K562 (cell line): ENCODE measurements around the gene TRAPPC4. TPM values are rescaled to one million over a fixed set of nuclear protein-coding genes. Genes with fewer than 3 reads are reported as not detected.

Experiments
- ATAC-seq: fragments of 200-7000 bp; cut with Tn5 transposase; 3 replicates; pipeline ENCODE4 v1.9.1; 2020; ENCODE audit warnings: moderate library complexity
- BruUV-seq: library from RNA; stranded (reverse); fragments of 400-500 nt; replicated peaks from 2 replicates; lab custom pipeline; 2021; lab: Mats Ljungman, UMichigan
- CTCF ChIA-PET: fragments of 300-600 bp; formaldehyde crosslinking; extraction: SDS; loops from one replicate; lab custom pipeline; 2021; ENCODE audit warnings: low intra/inter-chr PET ratio; lab: Yijun Ruan, JAX
- POLR2A ChIA-PET: fragments of 300-600, 350-650 bp; sonication (Branson Sonifier 250); formaldehyde crosslinking; extraction: SDS; loops from one replicate; lab custom pipeline; 2021; ENCODE audit warnings: antibody characterized with exemption, inconsistent platforms; lab: Yijun Ruan, JAX
- DNase-seq, 4 experiments: peaks; one replicate each; pipeline versions ENCODE4 v3.0.0 to v3.0.0-alpha.2; 2011 to 2018; ENCODE audit warnings: low spot score in 3 of 4, mixed read lengths in 3 of 4; ENCODE audit errors: extremely low read depth in 1 of 4
- FAIRE-seq: peaks from 2 replicates; lab custom pipeline; 2011; peaks lifted over from hg19 to GRCh38; lab: Jason Lieb, UNC
- H2AFZ ChIP-seq: 2 replicates; pipeline ENCODE4 v1.6.0; 2011; ENCODE audit warnings: low read depth, low read length, control low read depth, inconsistent platforms
- H3K27ac ChIP-seq: fragments of 200-600 bp; 3 replicates; pipeline ENCODE4 v1.8.0; 2011; ENCODE audit warnings: low read depth, mild to moderate bottlenecking, control low read depth, inconsistent platforms, low read length, moderate library complexity, mixed read lengths; ENCODE audit errors: extremely low read depth
- H3K27me3 ChIP-seq, 2 experiments: fragments of 300-600 bp in 1 of 2; 2 replicates in 1 of 2; 3 replicates in 1 of 2; pipeline versions ENCODE4 v1.6.0 to v1.8.0; 2011; ENCODE audit warnings: inconsistent platforms in 2 of 2, low read length in 2 of 2, mild to moderate bottlenecking in 1 of 2, mixed read lengths in 1 of 2, moderate library complexity in 1 of 2; ENCODE audit not compliant: control insufficient read depth in 2 of 2, insufficient read depth in 2 of 2
- H3K36me3 ChIP-seq: fragments of 300-600 bp; 3 replicates; pipeline ENCODE4 v1.8.0; 2011; ENCODE audit warnings: mild to moderate bottlenecking, low read length, inconsistent platforms; ENCODE audit not compliant: control insufficient read depth, insufficient read depth
- H3K4me1 ChIP-seq, 2 experiments: fragments of 200-600 bp in 1 of 2; replicated peaks in 1 of 2; 2 replicates in 1 of 2; 3 replicates in 1 of 2; pipeline versions ENCODE4 v1.5.1 to v1.8.0; 2011; ENCODE audit warnings: inconsistent platforms in 2 of 2, low read length in 2 of 2, mild to moderate bottlenecking in 1 of 2, mixed read lengths in 1 of 2, moderate library complexity in 1 of 2; ENCODE audit not compliant: control insufficient read depth in 2 of 2, insufficient read depth in 2 of 2
- H3K4me2 ChIP-seq: 2 replicates; pipeline ENCODE4 v1.6.1; 2011; ENCODE audit warnings: low read length, control low read depth, inconsistent platforms, mixed read lengths; ENCODE audit not compliant: insufficient read depth
- H3K4me3 ChIP-seq: fragments of 200-600 bp; sonication (generic), shearing (Covaris generic); 2 replicates; pipeline ENCODE4 v1.5.1; 2016; ENCODE audit warnings: control low read depth, inconsistent platforms
- H3K79me2 ChIP-seq: fragments of 200-600 bp; 3 replicates; pipeline ENCODE4 v1.8.0; 2011; ENCODE audit warnings: low read length, inconsistent platforms; ENCODE audit not compliant: control insufficient read depth, insufficient read depth
- H3K9ac ChIP-seq, 2 experiments: 2 replicates each; pipeline versions ENCODE4 v1.6.0 to v1.6.1; 2011; ENCODE audit warnings: low read depth in 2 of 2, low read length in 2 of 2, control low read depth in 1 of 2, inconsistent platforms in 1 of 2, mild to moderate bottlenecking in 1 of 2, mixed read lengths in 1 of 2; ENCODE audit not compliant: insufficient read depth in 1 of 2
- H3K9me1 ChIP-seq: one replicate; pipeline ENCODE4 v1.6.0; 2011; ENCODE audit warnings: inconsistent platforms, mild to moderate bottlenecking, low read length, moderate library complexity; ENCODE audit not compliant: control insufficient read depth, insufficient read depth
- H3K9me3 ChIP-seq: replicated peaks from 2 replicates; pipeline ENCODE4 v1.5.1; 2011; ENCODE audit warnings: low read depth, low read length, inconsistent platforms; ENCODE audit not compliant: control insufficient read depth, insufficient read depth
- H4K20me1 ChIP-seq: replicated peaks from 2 replicates; pipeline ENCODE4 v1.6.1; 2011; ENCODE audit warnings: low read length, inconsistent platforms, mixed read lengths; ENCODE audit not compliant: control insufficient read depth, insufficient read depth
- CBFB ChIP-seq: sonication (generic); formaldehyde crosslinking; IDR thresholded peaks from 2 replicates; pipeline ENCODE4 v1.4.0; 2020; ENCODE audit warnings: mild to moderate bottlenecking, missing genetic modification reagents
- KLF13 ChIP-seq: fragments of 450-650 bp; IDR thresholded peaks from 2 replicates; pipeline ENCODE4 v1.6.1; 2016; ENCODE audit warnings: missing genetic modification characterization, low read depth, mild to moderate bottlenecking, missing compliant biosample characterization, moderate library complexity, borderline replicate concordance
- LARP7 ChIP-seq: fragments of 450-650 bp; IDR thresholded peaks from 2 replicates; pipeline ENCODE4 v1.6.1; 2016
- RBM25 ChIP-seq: fragments of 200-400 bp; formaldehyde crosslinking; IDR thresholded peaks from 2 replicates; pipeline ENCODE4 v1.6.1; 2018; ENCODE audit warnings: low read length, low read depth, moderate library complexity; ENCODE audit not compliant: severe bottlenecking
- TBP ChIP-seq: optimal IDR thresholded peaks from 2 replicates; pipeline ENCODE3; 2011; ENCODE audit warnings: low read depth, low read length, improper control_type of control experiment
- XRCC5 ChIP-seq: fragments of 200-400 bp; formaldehyde crosslinking; IDR thresholded peaks from 2 replicates; pipeline ENCODE4 v1.6.1; 2017; ENCODE audit warnings: low read depth, mild to moderate bottlenecking, low read length
- ZBTB7A ChIP-seq: IDR thresholded peaks from 2 replicates; pipeline ENCODE4 v1.6.1; 2011; ENCODE audit warnings: low read depth, mild to moderate bottlenecking, low read length, moderate library complexity, borderline replicate concordance; ENCODE audit not compliant: control insufficient read depth
- ZFX ChIP-seq: sonication (generic); formaldehyde crosslinking; IDR thresholded peaks from 2 replicates; pipeline ENCODE4 v1.8.0; 2022; ENCODE audit warnings: mild to moderate bottlenecking, missing genetic modification reagents, moderate library complexity
- ZNF133 ChIP-seq: fragments of 250-450 bp; sonication (Bioruptor Pico); IDR thresholded peaks from 2 replicates; pipeline ENCODE4 v1.4.0; 2020; ENCODE audit warnings: mild to moderate bottlenecking
- ZNF197 ChIP-seq: fragments of 200-800 bp; sonication (Bioruptor generic); IDR thresholded peaks from 2 replicates; pipeline ENCODE4 v1.6.1; 2016; ENCODE audit warnings: low read depth, missing genetic modification characterization, missing compliant biosample characterization
- ZNF23 ChIP-seq: fragments of 250-450 bp; sonication (Bioruptor Pico); IDR thresholded peaks from 2 replicates; pipeline ENCODE4 v1.4.0; 2020; ENCODE audit warnings: mild to moderate bottlenecking
- ZNF766 ChIP-seq: fragments of 200-800 bp; sonication (Bioruptor generic); conservative IDR thresholded peaks from 2 replicates; pipeline ENCODE4 v1.6.1; 2016; ENCODE audit warnings: missing genetic modification characterization, missing compliant biosample characterization
- ZNF780A ChIP-seq: fragments of 250-450 bp; sonication (Bioruptor Pico); IDR thresholded peaks from 2 replicates; pipeline ENCODE4 v1.5.0; 2021; ENCODE audit warnings: mild to moderate bottlenecking
- WGBS: fragments of 100-300 bp; shearing (Covaris generic); methylation state at CpG from one replicate; pipeline ENCODE4 v1.1.6; 2016; ENCODE audit warnings: low coverage, mixed read lengths; ENCODE audit not compliant: insufficient coverage; ENCODE audit errors: missing lambda C conversion rate; 5-methylcytosine and 5-hydroxymethylcytosine counted together
- in situ Hi-C: fragments of 300-500 bp; cut with MboI; formaldehyde crosslinking; loops from 4 replicates; pipeline ENCODE4 v1.15.0; 2018; ENCODE audit warnings: inconsistent platforms, mixed read lengths
- intact Hi-C: fragments of 100-400 bp; cut with micrococcal nuclease; formaldehyde crosslinking; loops from 2 replicates; pipeline ENCODE4 v1.14.2; 2022
- polyA plus RNA-seq, 8 experiments: library from polyadenylated mRNA; depleted of rRNA in 4 of 8; stranded (reverse) in 5 of 8; unstranded in 3 of 8; fragments of >200 nt; fragmentation: Nextera tagmentation in 2 of 8; fragmentation: Illumina TruSeq in 1 of 8; extraction: Ambion mirVana in 2 of 8; extraction: Trizol in 1 of 8; gene quantifications; 2 replicates each; pipeline versions ENCODE4 v1.2.1 to v1.2.3, GENCODE V29; 2011 to 2014; ENCODE audit warnings: inconsistent platforms in 1 of 8, missing spikeins in 1 of 8
- total RNA-seq, 7 experiments: library from RNA; depleted of rRNA in 6 of 7; stranded (reverse); fragments of >200 nt in 6 of 7; fragmentation: Illumina TruSeq in 2 of 7; extraction: Trizol in 2 of 7; gene quantifications; 2 replicates each; pipeline versions ENCODE4 v1.2.1 to v1.2.3, GENCODE V29; 2011 to 2021; ENCODE audit warnings: low replicate concordance in 1 of 7
- TF ChIP-seq, protein P1 (sequence below): fragments of 150-350 bp; IDR thresholded peaks from 2 replicates; pipeline ENCODE4 v1.6.1; 2014; ENCODE audit warnings: low read depth, mild to moderate bottlenecking, low read length, borderline replicate concordance
- TF ChIP-seq, protein P2 (sequence below): fragments of 250-450 bp; sonication (Bioruptor Pico); IDR thresholded peaks from 2 replicates; pipeline ENCODE4 v1.6.1; 2021; ENCODE audit warnings: mild to moderate bottlenecking
- TF ChIP-seq, protein P3 (sequence below): fragments of 450-650 bp; formaldehyde crosslinking; IDR thresholded peaks from 2 replicates; pipeline ENCODE4 v1.4.0; 2020; ENCODE audit warnings: mild to moderate bottlenecking, mixed read lengths

The TRAPPC4 gene
- total and polyA plus RNA-seq, 9 of the 15 experiments (the other 6 are each of a cell fraction or from before 2014, with no cell fraction given) = 121 to 524 (median 142) TPM

DNA sequence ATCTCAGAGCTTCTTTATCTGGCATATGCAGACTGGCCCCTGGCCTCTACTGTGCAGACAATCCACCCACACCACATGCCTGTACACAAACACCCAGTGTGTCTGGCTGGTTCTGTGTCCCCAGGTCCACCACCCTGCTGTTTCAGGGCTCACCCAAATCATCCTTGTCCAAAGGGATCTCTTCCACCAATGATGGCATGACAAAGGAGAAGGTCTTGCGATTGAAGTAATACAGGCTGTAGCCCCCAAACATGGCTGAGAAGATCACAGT, 10.4 kb downstream of the TRAPPC4 start:
- H2AFZ ChIP-seq = peak overlapping the region; percentile 35; the same call in 1 of the 2 replicates
- no TSS peak for BruUV-seq
- peak in 2 of 4 experiments; percentile 67 to 68 for DNase-seq
- H3K36me3 ChIP-seq = peaks cover 52% of the 10 kb centered on the region
- WGBS = 15% methylated on average over 1 of the region's 1 CpG
- ChIA-PET CTCF (no interaction called here), POLR2A (interaction anchor here (0.6 to 1.2 kb wide), 6 partner anchors 11 to 295 kb away, joined by 3 to 4 read pairs (median 4); no protein-coding TSS in a partner anchor)
- ATAC-seq = peak; percentile 2; the same call in 2 of the 3 replicates
- in situ Hi-C loops (no loop called here), intact Hi-C loops (no loop called here)
- peaks cover 43% of the 10 kb centered on the region for H3K79me2 ChIP-seq
- peak overlapping the region; percentile 92; the same call in 1 of the 2 replicates for H3K4me3 ChIP-seq
- peak overlapping the region; percentile 98 for H3K4me2 ChIP-seq
- peaks cover 45 to 53% of the 10 kb centered on the region in 2 experiments for H3K4me1 ChIP-seq
- peak overlapping the region; percentile 86 to 99; a peak in 3 of 4 replicates for H3K9ac ChIP-seq
- no peaks in the 10 kb centered on the region for H3K9me1 ChIP-seq
- H4K20me1 ChIP-seq = peaks cover 20% of the 10 kb centered on the region
- no peaks in the 10 kb centered on the region for H3K9me3 ChIP-seq
- peak overlapping the region; percentile 92 for H3K27ac ChIP-seq
- no peak for FAIRE-seq
- no peaks in the 10 kb centered on the region for H3K27me3 ChIP-seq
- TF ChIP-seq ZFX = no peak
- no peak for TF ChIP-seq ZNF766 (CRISPR knock-in tag)
- no peak for TF ChIP-seq ZBTB7A
- TF ChIP-seq LARP7 = no peak
- TF ChIP-seq KLF13 = no peak
- TF ChIP-seq ZNF23 (CRISPR knock-in tag) = no peak
- TF ChIP-seq RBM25 = no peak
- no peak for TF ChIP-seq ZNF197
- TF ChIP-seq ZNF133 (CRISPR knock-in tag) = no peak
- TF ChIP-seq ZNF780A = no peak
- TF ChIP-seq, protein P1, sequence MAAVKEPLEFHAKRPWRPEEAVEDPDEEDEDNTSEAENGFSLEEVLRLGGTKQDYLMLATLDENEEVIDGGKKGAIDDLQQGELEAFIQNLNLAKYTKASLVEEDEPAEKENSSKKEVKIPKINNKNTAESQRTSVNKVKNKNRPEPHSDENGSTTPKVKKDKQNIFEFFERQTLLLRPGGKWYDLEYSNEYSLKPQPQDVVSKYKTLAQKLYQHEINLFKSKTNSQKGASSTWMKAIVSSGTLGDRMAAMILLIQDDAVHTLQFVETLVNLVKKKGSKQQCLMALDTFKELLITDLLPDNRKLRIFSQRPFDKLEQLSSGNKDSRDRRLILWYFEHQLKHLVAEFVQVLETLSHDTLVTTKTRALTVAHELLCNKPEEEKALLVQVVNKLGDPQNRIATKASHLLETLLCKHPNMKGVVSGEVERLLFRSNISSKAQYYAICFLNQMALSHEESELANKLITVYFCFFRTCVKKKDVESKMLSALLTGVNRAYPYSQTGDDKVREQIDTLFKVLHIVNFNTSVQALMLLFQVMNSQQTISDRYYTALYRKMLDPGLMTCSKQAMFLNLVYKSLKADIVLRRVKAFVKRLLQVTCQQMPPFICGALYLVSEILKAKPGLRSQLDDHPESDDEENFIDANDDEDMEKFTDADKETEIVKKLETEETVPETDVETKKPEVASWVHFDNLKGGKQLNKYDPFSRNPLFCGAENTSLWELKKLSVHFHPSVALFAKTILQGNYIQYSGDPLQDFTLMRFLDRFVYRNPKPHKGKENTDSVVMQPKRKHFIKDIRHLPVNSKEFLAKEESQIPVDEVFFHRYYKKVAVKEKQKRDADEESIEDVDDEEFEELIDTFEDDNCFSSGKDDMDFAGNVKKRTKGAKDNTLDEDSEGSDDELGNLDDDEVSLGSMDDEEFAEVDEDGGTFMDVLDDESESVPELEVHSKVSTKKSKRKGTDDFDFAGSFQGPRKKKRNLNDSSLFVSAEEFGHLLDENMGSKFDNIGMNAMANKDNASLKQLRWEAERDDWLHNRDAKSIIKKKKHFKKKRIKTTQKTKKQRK = no peak
- no peak for TF ChIP-seq TBP
- TF ChIP-seq, protein P2, sequence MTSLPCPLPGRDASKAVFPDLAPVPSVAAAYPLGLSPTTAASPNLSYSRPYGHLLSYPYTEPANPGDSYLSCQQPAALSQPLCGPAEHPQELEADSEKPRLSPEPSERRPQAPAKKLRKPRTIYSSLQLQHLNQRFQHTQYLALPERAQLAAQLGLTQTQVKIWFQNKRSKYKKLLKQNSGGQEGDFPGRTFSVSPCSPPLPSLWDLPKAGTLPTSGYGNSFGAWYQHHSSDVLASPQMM = no peak
- no peak for TF ChIP-seq XRCC5
- TF ChIP-seq, protein P3, sequence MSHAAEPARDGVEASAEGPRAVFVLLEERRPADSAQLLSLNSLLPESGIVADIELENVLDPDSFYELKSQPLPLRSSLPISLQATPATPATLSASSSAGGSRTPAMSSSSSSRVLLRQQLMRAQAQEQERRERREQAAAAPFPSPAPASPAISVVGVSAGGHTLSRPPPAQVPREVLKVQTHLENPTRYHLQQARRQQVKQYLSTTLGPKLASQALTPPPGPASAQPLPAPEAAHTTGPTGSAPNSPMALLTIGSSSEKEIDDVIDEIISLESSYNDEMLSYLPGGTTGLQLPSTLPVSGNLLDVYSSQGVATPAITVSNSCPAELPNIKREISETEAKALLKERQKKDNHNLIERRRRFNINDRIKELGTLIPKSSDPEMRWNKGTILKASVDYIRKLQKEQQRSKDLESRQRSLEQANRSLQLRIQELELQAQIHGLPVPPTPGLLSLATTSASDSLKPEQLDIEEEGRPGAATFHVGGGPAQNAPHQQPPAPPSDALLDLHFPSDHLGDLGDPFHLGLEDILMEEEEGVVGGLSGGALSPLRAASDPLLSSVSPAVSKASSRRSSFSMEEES (CRISPR knock-in tag) = no peak
- no peak for TF ChIP-seq CBFB (CRISPR knock-in tag)
